GM12892 (cell line): ENCODE data around the gene SIAE.

ENCODE experiments used
- POLR2A ChIP-seq: IDR thresholded peaks from 2 replicates; pipeline ENCODE4 v1.6.1; 2011; ENCODE audit warnings: low read depth, low read length, control low read depth
- POLR2AphosphoS5 ChIP-seq: IDR thresholded peaks from 2 replicates; pipeline ENCODE4 v1.6.1; 2011; ENCODE audit warnings: low read depth, low read length, control low read depth
- TAF1 ChIP-seq: IDR thresholded peaks from 2 replicates; pipeline ENCODE4 v1.6.1; 2011; ENCODE audit warnings: low read depth, mild to moderate bottlenecking, control low read depth, low read length, borderline replicate concordance

DNA sequence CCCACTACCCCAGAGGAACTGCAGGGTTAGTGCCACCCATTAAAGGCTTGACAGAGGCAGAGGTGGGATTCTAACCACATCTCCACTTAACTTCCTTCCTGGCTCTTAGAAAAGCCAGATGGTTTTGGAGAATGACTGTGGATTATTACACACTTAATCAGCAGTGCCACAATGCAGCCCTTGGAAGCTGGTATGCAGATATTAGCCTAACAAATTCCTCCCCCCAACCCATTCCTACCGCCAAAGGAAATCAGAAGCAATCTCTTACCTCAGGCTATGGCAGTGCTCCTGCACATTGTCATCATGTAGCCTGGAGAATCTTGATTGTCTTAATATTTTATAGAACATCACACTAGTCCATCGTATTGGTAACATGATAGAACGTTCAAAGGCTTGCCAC is 43.1 kb upstream of the SIAE start:
- TF ChIP-seq POLR2A = no peak
- TF ChIP-seq TAF1 = no peak
- no peak for TF ChIP-seq POLR2AphosphoS5
